GM19035 (cell line): ENCODE results near the gene LRRC10.

ENCODE experiments used
- ATAC-seq: cut with Tn5 transposase; IDR thresholded peaks from one replicate; pipeline ENCODE4 v1.9.1; 2021; ENCODE audit not compliant: unreplicated experiment

Gene LRRC10

DNA sequence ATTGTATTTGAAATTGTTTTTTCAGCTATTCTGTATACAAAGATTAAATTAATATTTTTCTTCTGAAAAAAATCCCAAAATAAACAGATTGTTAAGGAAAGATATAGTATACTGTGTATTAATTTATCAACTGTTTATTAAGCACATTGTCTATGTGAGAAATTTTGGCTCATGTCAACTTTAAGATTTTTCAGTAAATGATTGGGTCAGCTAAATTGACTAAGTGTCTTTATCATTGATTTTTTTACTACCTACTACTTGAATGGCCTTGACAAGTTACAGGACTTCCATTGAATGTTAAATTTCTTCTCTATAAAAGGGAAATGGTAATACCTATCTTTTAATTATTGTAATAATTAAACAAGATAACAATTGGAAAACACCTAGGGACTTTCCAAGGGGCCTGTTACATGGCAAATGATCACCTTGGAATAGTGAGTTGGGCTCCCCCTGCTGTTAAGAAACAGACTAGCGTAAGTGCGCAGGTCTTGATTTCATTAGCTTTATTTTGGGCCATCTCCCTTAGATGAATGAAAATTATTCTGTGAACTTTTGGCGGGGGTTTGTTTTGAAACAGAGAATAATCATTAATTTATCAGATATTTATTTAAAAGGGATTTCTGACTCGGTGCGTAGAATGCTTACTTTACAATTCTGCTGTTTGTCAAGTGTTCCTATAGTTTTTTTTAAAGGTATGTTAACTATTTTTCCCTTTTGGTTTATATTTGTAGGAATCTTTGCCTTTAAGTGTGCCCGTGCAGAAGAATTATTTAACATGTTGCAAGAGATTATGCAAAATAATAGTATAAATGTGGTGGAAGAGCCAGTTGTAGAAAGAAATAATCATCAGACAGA lies 39.9 kb downstream of the LRRC10 start:
- ATAC-seq, result peak; percentile 60

DNA sequence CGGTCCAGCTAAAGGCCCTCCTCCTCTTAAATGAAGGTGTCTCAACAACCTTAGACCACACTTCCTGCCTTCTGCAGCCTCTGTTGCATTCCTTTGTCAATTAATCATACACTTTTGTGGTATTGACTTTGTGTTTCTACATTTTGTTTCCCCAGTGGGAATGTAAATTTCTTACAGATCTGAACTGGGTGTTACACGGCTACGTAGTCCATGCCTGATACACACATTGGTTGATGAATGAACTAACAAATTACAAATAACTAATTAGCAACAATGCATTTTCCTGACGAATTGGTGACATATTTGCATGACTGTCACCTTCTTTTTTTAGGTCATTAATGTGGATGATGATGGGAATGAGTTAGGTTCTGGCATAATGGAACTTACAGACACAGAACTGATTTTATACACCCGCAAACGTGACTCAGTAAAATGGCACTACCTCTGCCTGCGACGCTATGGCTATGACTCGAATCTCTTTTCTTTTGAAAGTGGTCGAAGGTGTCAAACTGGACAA lies 40.6 kb downstream of the LRRC10 start:
- ATAC-seq, result no peak

DNA sequence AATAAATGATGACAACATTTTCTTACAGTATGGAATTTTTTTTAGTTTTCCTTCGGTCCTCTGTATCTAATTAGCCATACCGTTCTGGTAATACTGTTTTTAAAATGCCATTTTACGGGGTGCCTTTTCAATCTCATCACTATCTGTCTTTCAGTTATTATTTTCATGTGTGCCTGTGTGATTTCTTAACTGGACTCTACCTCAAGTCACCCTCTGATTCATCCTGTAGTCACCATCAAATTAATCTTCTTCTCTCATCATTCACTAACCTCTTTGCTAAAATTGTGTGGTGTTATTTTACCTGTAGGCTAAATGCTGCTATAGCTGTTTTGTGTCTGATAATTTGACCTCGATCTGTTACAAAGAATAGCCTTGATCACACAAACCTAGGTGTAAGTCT lies 41.5 kb downstream of the LRRC10 start:
- no peak for ATAC-seq

DNA sequence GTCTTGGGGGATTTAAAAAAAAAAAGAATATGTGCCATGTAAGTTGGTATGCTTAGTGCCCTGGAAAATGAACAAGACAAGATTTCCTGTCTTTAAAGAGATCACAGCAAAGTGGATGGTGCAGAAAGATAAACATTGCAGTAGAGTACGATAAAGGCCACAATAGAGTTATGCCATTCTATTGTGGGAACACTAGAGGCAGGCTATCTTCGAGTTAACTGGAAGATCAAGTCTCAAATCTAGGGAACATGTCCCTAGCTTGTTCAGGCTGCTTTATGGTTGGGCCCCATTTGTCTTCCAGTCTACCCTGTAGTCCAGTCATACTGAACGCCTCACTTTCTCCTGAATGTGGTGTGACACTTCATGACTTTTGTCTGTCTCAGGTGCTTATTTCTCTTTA lies 44.1 kb downstream of the LRRC10 start:
- ATAC-seq, result no peak

DNA sequence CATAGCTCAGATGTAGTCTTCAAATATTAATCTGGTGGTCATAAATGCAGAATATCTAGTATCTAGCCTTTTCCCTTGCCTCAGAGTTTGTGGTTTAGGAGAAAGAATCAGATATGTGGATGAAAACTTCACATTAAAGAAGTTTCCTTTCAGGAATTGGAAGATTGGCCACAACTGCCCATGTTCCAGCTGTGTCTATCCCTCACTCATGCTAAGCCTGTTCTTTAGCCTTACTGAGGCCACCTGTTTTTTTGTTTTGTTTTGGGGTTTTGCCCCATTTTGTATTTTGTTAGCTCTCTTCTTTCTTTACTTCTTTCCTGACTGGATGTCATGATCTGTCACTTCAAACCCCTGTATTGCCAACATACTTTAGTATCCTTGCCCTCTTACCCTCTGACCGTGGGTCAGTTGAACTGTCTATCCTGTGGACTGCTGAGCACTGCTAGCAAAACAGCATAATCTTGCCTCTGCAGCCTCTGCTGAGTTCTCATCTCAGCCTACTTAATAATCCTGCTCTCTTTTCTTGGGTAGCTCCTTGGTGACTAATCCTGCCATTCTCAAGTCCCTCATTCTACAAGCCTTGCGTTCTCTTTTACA lies 47.4 kb downstream of the LRRC10 start:
- no peak for ATAC-seq
